GM18505 (cell line): Measurements from ENCODE around the gene STXBP4.

ENCODE experiments used
- ATAC-seq: cut with Tn5 transposase; IDR thresholded peaks from one replicate; pipeline ENCODE4 v1.9.1; 2021; ENCODE audit not compliant: unreplicated experiment
- POLR2A ChIP-seq: IDR thresholded peaks from 4 replicates; pipeline ENCODE4 v1.6.1; 2011; ENCODE audit warnings: borderline replicate concordance; ENCODE audit not compliant: insufficient read depth, insufficient read length; ENCODE audit errors: extremely low read depth

STXBP4 gene

DNA sequence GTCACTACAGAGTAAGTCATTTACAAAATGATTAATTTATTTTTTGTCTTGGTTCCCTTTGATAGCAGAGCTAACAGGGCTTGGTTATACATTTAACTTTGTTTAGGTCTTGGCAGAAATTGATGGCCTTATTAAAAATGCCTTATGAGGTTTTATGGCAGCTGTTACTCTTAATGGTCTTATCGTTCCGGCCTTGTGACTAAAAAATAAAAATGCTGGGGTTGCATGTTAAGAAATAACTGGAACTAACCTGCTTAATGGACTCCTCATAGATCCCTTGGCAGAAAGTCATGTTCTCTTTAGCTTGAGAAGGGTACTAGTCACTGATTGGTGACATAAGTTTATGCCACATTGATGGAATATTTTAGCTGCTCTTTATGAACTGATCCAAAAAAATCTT lies 18.4 kb upstream of the STXBP4 start:
- no peak for TF ChIP-seq POLR2A
- ATAC-seq, result no peak

DNA sequence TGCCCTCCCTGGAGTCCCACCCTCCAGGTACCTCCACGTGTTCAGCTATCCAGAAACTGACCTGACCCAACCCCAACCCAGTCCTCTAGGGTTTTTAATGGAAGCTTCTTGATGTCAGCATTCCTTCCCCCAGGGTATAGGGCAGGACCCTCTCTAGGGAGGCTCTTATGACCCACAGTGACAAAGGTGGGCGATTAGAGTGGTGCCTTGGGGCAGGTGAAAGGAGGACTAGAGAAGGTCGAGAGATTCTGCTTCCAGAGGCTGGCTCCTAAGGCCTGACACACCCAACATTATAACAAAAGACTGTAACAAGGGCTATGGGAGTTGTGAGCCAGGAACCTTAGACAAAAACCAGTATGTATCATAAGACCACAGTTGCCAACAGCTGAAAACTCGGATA lies 17.3 kb upstream of the STXBP4 start:
- TF ChIP-seq POLR2A, result no peak
- ATAC-seq, result no peak

DNA sequence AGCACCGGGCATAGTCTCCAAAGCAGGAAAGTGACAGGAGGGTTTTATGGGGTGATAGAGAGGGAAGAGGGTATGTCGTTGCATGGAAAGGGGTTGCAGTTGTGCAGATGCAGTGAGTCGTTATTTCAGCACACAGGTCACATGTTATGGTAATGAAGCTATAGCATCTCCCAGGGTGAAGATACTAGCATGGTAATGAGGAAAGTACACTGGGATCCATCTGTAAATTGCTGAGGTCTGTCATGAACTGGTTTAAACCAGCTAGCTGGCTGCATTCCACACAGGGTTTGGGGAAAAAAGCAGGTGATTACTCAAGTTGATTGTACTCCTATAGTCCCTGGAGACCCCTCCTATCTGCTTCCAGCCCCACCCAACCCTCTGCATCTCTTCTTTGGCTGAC lies 11.8 kb upstream of the STXBP4 start:
- no peak for ATAC-seq
- TF ChIP-seq POLR2A, result no peak

DNA sequence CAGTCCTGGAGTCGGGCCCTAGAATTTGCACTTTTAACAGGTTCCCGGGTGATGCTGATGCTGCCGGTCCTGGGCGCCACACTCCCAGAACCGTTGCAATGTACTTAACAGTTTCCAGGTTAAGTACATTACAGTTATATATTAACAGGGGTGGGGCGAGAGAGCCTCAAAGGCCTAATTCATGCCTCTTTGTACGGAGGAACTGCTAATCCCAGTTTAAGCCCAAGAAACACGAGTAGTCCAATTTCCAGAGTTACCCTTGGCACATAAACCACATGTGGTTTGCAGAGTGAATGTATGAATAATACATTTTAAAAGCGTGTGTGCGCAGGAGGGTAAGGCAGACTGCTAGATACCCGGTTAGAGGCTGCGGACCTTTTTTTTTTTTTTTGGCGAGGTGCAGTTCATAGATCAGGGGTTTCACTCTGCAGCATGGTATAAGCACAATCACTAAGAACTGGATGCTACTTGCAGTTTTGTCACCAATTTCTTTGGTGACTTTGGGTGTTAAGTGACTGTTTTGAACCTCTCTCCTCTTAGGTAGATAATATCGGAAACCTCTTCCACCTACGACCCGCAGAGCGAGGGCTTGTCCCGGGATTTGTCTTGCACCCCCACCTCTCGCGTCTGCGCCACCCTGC lies 824 bp upstream of the STXBP4 start:
- TF ChIP-seq POLR2A, result no peak
- ATAC-seq, result peak; percentile 21

DNA sequence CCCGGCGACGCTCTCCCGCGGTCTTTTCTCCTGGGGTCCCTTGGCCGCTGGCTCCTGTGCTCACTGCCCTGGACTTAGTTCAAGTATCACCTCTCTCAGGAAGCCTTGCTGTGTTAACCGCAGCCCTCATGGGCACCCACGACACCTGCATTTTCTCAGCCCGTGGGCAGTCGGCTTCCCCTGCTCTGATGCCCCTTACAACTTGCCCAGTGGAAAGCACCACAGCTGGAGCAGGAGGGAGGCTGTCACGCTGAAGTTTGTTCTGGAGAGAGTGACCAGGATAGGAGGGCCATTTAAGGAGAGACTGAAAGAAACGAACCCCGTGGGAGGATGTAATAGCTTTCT lies 395 bp downstream of the STXBP4 start:
- no peak for TF ChIP-seq POLR2A
- peak; percentile 33 for ATAC-seq

DNA sequence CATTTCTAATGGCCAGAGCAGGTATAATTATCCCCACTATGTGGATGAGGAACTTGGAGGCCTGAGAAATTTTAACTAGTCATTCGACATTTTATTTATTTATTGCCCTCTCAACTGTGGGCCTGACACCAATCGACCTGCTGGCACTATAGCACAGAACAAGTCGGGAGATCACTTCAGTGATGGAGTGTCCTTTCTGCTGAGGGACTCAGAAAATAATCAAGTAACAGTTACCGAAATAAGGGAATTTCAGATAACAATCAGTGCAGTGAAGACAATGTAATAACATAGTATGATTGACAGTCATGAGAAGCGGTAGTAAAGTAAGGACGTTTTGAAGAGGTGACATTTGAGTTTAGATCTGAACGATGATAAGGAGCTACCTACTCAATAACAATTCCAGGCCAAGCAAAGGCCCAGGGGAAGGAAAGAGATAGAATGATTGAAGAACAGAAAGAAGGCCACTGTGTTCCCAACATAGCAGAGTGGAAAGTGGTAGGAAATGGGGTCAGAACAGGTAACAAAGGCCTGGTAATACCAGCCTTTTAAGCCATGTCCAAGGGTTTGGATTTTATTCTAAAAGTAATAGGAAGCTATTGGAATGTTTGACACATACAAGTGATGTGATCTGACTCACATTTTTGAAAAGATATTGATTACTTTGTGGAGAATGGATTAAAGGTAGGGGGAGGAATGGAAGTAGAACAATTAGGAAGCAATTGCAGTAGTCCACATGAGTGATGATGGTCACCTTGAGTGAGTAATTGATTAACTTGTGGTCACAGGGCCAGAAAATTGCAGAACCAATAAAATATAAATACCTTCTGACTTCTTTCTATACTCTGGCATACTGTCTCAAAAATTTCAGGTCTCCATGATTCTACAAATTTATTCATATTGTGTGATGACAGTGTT lies 1.4 kb downstream of the STXBP4 start:
- no peak for TF ChIP-seq POLR2A
- no peak for ATAC-seq

DNA sequence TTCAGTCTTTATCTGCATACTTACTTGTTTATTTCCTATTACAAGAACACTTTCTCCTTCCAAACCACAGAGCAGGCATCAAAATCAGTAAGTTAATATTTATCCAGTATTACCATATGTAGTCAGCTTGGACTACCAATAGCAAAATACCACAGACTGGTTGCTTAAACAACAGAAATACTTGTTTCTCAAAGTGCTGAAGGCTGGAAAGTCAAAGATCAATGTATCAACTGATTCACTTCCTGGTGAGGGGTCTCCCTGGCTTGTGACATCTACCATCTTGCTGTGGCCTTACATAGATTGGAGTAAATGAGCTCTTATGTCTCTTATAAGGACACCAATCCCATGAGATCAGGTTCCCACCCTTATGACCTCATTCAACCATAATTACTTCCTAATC lies 2.6 kb downstream of the STXBP4 start:
- no peak for ATAC-seq
- TF ChIP-seq POLR2A, result no peak

DNA sequence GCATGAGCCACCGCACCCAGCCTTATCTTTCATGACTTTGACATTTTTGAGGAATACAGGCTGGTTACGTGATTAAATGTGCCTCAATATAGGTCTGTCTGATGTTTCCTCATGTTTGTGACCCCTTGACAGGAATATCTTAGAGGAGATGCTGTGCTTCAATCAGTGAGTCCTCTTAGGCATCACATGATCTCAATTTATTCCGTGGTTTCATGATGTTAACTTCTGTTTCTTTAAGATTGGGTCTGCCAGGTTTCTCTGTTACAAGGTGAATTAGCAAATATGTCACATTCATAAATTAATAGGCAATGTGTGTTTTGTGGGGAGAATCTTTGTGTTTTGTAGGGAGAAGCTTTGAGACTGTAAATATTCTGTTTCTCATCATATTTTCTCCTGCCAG lies 3.3 kb downstream of the STXBP4 start:
- ATAC-seq, result no peak
- TF ChIP-seq POLR2A, result no peak

DNA sequence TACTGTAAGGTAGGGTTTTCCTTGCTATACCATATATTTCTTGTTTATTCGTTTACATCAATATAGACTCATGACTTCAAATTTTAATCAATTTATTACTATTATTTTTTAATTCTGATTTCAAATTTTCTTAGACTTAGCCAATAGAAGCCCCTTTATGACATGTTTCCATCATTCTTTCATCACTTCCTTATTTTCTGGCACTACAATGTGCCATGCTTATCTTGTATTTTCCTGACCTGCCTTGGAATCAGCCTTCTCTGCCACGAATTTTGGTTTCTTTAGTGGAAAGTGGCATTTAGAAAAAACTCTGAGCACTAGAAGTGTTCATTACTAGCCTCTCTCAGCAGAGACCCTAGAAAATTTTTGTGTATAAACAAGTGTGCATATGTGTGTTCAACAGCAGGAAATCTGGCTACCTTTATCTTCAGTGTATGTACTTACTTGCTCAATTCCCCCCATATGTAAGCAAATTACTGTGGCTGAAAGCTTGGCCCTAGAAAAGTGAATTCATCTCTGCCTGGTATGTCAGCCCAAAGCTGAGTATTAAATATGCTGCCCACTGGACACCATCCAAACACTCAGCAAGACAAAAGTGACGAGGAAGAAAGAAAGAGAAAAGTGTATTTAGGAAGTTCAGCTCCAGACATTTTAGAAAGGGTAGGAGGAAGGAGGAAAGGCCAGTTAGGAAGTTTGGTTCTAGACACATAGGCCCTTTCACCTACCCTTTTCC lies 4.0 kb downstream of the STXBP4 start:
- no peak for TF ChIP-seq POLR2A
- no peak for ATAC-seq

DNA sequence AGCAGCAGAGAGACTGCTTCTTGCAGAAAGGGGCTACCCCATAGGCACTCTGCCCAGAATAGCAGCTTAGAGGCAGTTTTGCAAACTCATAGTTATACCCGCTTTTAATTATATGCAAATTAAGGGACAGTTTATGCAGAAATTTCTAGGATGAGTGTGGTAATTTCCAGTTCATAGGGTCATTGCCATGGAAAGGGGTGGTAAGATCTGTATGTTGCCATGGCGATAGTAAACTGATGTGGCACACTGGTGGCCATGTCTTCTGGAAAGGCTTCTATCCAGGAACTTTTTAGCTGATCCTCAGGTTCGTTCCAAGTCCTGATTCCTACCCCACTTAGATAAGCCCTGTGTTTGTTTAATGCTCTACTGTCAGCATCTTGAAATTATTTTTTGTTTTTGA lies 6.2 kb downstream of the STXBP4 start:
- no peak for TF ChIP-seq POLR2A
- ATAC-seq, result no peak

DNA sequence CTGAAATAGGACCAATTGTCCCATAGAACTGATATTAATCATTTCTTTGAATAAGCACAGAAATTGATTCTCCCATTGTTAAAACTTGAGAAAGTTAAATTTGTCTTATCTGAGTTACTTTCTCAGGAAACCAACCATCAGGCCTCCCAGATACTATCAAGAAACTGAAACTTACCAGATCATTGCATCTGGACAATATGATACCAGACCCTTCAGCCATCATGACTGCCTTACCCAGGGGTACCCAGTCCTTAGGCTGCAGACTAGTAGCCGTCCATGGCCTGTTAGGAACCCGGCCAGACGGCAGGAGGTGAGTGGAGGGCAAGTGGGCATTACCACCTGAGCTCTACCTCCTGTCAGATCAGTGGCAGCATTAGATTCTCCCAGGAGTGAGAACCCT lies 7.8 kb downstream of the STXBP4 start:
- TF ChIP-seq POLR2A, result no peak
- no peak for ATAC-seq

DNA sequence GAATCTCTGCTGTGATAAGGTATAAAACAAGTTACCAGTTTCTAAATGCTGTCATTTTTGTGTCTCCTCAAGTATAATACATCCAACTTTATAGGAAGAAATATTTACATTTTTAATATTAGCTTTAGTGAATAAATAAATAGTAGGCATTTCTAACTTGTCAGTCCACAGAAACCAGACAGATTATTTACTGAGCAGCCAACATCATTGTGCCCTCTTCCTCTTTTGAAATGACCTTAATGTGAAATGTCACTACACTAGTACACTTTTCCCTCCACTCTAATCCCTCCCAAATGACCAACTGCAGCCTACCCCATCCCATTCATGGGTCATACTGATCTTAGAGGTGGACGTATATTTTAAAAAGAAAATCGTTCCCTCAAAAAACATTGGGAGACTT lies 9.2 kb downstream of the STXBP4 start:
- no peak for TF ChIP-seq POLR2A
- no peak for ATAC-seq

DNA sequence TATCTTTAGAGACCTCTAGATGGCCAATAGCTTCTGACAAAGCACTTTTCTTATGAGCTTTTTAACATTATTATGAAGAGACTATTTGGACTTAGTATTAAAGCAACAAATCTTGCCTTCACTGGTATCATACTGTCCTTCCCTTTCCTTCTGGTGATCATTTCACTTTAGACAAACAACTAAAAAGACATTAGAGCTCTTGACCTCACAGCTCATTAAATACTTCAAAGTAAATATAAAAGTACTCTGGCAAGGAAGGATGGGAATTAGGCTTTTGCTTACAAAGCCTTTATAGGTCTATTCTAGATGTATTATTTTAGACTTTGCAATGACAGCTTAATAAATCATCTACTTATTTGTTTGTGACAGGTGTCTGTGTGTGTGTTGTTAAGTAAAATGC lies 11.1 kb downstream of the STXBP4 start:
- no peak for TF ChIP-seq POLR2A
- ATAC-seq, result no peak

DNA sequence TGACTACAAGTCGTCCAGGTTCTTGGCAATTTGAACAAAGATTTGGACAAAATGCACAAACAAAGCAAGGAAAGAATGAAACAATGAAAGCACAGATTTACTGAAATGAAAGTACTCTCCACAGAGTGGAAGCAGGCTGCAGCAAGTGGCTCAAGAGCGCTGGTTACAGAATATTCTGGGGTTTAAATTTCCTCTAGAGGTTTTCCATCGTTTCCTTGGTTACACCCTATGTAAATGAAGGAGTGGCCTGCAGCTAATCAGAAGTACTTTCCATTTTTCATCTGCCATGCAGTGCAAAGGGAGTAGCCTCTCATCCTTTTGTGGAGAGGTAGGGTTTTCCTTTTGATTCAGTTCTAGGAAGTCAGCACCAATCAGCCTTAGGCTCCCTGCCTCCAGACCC lies 11.8 kb downstream of the STXBP4 start:
- no peak for ATAC-seq
- TF ChIP-seq POLR2A, result no peak
